GM19324 (cell line): Measurements from ENCODE around the gene ETFB.

Experiments used
- ATAC-seq: cut with Tn5 transposase; IDR thresholded peaks from one replicate; pipeline ENCODE4 v1.9.1; 2021; ENCODE audit warnings: mild to moderate bottlenecking, moderate library complexity; ENCODE audit not compliant: unreplicated experiment, low FRiP score

ETFB gene

GRCh38 chr19:51297406-51297805 lies 68.8 kb downstream of the ETFB start:
- no peak for ATAC-seq

- ATAC-seq = no peak
Measured at GRCh38 chr19:51296336-51297093, 69.7 kb downstream of the ETFB start.

DNA sequence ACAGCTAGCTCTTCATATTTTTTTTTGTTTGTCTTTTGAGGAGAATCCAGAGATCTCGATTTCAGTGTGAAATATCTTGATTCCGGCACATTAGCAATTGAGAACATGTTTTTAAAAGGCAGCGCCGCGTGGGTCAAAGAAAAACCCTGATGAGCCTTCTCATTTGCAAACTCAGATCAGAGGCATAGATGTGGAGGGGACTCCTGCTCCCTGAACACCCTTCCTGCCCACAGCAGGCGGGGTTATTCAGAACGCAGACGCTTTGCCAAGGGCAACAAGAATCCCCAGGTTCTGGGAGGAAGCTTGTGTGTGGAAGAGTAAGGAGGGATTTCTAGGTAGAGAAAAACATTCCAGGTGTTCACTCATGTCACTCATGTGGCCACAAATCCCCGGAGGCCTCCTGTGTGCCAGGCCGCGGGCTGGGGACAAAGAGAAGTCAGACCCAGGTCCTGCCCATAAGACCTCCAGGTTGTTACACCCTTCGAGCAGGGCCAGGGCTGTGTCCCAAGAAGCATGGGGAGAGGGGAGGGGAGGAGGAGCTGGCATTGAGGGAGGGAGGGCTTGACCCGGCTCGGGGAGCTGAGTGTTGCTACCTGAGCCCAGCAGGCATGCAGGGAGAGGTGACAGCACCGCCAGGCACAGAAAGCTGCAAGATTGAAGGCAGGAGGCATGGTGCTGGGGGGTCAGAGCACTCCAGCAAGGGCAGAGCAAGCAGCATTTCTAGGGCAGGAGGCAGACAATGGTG lies 70.6 kb downstream of the ETFB start:
- ATAC-seq = no peak
